ENCODE data around the gene PLCXD1. TPM values are rescaled to one million over a fixed set of nuclear protein-coding genes. Genes with fewer than 3 reads are reported as not detected.
"Not testable (repeated sequence)": the region's sequence is repeated elsewhere in the genome, so short reads cannot be mapped to it uniquely, and the experiment has no call there.

The PLCXD1 gene
- total RNA-seq, 1 donor from 2014 or later, result 6.1 TPM

- DNase-seq (ENCODE audit: missing footprints), result peak; percentile 5
- intact Hi-C loops (cut with DNase I), result no loop called here
- ATAC-seq, result no peak
These were observed 30.3 kb downstream of the PLCXD1 start for GRCh38 chrX:311156-312129.

- intact Hi-C loops (cut with DNase I), result no loop called here
These were observed 31.6 kb downstream of the PLCXD1 start for GRCh38 chrX:312621-313331.

GRCh38 chrX:313546-313945, 32.4 kb downstream of the PLCXD1 start:
- peak; percentile 32 for DNase-seq (ENCODE audit: missing footprints)
- intact Hi-C loops (cut with DNase I), result no loop called here
- no peak for ATAC-seq

More at GRCh38 chrX:312621-313331, 31.6 kb downstream of the PLCXD1 start:
- peak; percentile 61 for DNase-seq (ENCODE audit: missing footprints)
- ATAC-seq, result no peak

GRCh38 chrX:314049-314448, 32.9 kb downstream of the PLCXD1 start:
- DNase-seq (ENCODE audit: missing footprints) (peak; percentile 59), ATAC-seq (no peak)
- intact Hi-C loops (cut with DNase I), result no loop called here

- intact Hi-C loops (cut with DNase I), result loop anchor here (5.0 kb wide), 2 partner anchors 72 to 97 kb away; partner anchors contain the start of gene PPP2R3B
- DNase-seq (ENCODE audit: missing footprints), result peak; percentile 59
These were observed 33.8 kb downstream of the PLCXD1 start for GRCh38 chrX:314781-315595.

GRCh38 chrX:316351-317325, 35.5 kb downstream of the PLCXD1 start:
- intact Hi-C loops (cut with DNase I), result loop anchor here (5.0 kb wide), 2 partner anchors 71 to 96 kb away; partner anchors contain the start of gene PPP2R3B
- peak; percentile 52 for DNase-seq (ENCODE audit: missing footprints)
- no peak for ATAC-seq

More at GRCh38 chrX:314781-315595, 33.8 kb downstream of the PLCXD1 start:
- ATAC-seq, result no peak

- intact Hi-C loops (cut with DNase I), result loop anchor here (2.0 to 5.0 kb wide), 3 partner anchors 51 to 95 kb away; partner anchors contain the start of gene PPP2R3B
- DNase-seq (ENCODE audit: missing footprints), result no peak
- no peak for ATAC-seq
These were observed 36.4 kb downstream of the PLCXD1 start for GRCh38 chrX:317424-318067.

GRCh38 chrX:318068-318738, 37.0 kb downstream of the PLCXD1 start:
- peak; percentile 98 for DNase-seq (ENCODE audit: missing footprints)
- ATAC-seq, result peak; percentile 79
- intact Hi-C loops (cut with DNase I), result loop anchor here (2.0 to 5.0 kb wide), 3 partner anchors 51 to 94 kb away; partner anchors contain the start of gene PPP2R3B

- DNase-seq (ENCODE audit: missing footprints), result peak; percentile 100
- peak; percentile 95 for ATAC-seq
- intact Hi-C loops (cut with DNase I), result loop anchor here (2.0 to 5.0 kb wide), 3 partner anchors 50 to 93 kb away; partner anchors contain the start of gene PPP2R3B
These were observed 37.8 kb downstream of the PLCXD1 start, which contains the start of gene GTPBP6 for GRCh38 chrX:318739-319578. GTPBP6 (minus strand) TSS chrX:318796; CDS start chrX:318787, 9 bp downstream.

- DNase-seq (ENCODE audit: missing footprints), result no peak
- no peak for ATAC-seq
- intact Hi-C loops (cut with DNase I), result loop anchor here (2.0 to 5.0 kb wide), 3 partner anchors 49 to 93 kb away; partner anchors contain the start of gene PPP2R3B
These were observed 38.5 kb downstream of the PLCXD1 start for GRCh38 chrX:319579-320125.

GRCh38 chrX:320126-320783, 39.1 kb downstream of the PLCXD1 start:
- ATAC-seq (no peak), DNase-seq (ENCODE audit: missing footprints) (no peak)
- intact Hi-C loops (cut with DNase I), result no loop called here

- no peak for ATAC-seq
- DNase-seq (ENCODE audit: missing footprints), result peak; percentile 67
- intact Hi-C loops (cut with DNase I), result no loop called here
These were observed 42.8 kb downstream of the PLCXD1 start for GRCh38 chrX:323721-324628.

GRCh38 chrX:324664-325063, 43.5 kb downstream of the PLCXD1 start:
- ATAC-seq; intact Hi-C loops (cut with DNase I): not testable (repeated sequence)
- peak; percentile 7 for DNase-seq (ENCODE audit: missing footprints)
